Measurements from ENCODE around the gene LCA5.
"Not testable (repeated sequence)": the region's sequence is repeated elsewhere in the genome, so short reads cannot be mapped to it uniquely, and the experiment has no call there.

LCA5 gene

DNA sequence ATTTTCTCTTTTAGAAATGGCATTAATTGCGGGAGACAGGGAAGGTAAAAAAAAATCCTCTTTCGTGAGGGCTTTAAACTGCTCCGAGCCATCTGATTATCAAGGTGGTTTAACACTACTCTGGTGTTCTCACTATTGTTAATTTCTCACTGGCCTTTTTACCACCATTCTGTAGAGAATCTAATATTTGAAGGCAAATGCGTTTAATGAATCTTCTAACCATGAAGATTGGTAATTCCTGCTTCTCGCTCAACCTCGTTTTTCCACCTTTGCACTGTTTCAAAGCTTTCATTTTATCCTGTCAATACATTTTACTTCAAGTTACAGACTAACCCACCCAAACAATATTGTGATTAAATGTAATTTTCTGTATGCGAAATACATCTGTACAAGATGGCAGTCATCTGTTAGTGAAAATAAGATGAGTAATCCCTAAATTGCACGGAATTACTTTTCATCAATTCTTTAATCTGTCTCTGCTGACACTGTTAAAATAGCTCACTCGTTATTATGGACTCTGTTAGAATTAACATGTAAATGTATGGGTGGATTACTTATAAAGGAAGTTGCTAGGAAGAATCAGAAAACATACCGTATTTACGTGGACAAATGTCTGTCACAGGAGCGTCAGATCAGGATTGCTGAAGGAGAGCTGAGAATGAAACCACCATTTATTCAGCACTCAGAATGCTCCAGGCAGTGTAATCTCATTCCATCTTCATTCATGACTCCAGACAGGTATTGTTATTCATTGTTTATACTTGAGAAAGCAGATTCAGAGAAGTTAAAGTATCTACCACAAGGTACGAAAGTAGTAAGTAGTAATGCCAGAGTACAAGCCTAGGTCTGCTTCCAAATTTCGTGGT is 1.1 kb upstream of the LCA5 start:
- peak overlapping the region; percentile 69 for H3K4me3 ChIP-seq (ENCODE audit: low read depth, low read length)
- TF ChIP-seq, protein P1, sequence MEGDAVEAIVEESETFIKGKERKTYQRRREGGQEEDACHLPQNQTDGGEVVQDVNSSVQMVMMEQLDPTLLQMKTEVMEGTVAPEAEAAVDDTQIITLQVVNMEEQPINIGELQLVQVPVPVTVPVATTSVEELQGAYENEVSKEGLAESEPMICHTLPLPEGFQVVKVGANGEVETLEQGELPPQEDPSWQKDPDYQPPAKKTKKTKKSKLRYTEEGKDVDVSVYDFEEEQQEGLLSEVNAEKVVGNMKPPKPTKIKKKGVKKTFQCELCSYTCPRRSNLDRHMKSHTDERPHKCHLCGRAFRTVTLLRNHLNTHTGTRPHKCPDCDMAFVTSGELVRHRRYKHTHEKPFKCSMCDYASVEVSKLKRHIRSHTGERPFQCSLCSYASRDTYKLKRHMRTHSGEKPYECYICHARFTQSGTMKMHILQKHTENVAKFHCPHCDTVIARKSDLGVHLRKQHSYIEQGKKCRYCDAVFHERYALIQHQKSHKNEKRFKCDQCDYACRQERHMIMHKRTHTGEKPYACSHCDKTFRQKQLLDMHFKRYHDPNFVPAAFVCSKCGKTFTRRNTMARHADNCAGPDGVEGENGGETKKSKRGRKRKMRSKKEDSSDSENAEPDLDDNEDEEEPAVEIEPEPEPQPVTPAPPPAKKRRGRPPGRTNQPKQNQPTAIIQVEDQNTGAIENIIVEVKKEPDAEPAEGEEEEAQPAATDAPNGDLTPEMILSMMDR (conservative IDR thresholded peaks at IDR 0.05; ENCODE audit: low read depth, low read length): no peak
- DNase-seq (ENCODE audit: low read depth): peak; percentile 54

GRCh38 chr6:79536585-79536953 is 661 bp downstream of the LCA5 start:
- DNase-seq (ENCODE audit: low read depth): peak; percentile 58
- peak overlapping the region; percentile 69 for H3K4me3 ChIP-seq (ENCODE audit: low read depth, low read length)
- TF ChIP-seq, protein P1 (conservative IDR thresholded peaks at IDR 0.05; ENCODE audit: low read depth, low read length): no peak

GRCh38 chr6:79529567-79529966 is 7.7 kb downstream of the LCA5 start:
- not testable (repeated sequence) for H3K4me3 ChIP-seq (ENCODE audit: low read depth, low read length); DNase-seq (ENCODE audit: low read depth)

GRCh38 chr6:79526897-79527296 is 10.3 kb downstream of the LCA5 start:
- no peak for DNase-seq (ENCODE audit: low read depth)
- TF ChIP-seq, protein P1 (conservative IDR thresholded peaks at IDR 0.05; ENCODE audit: low read depth, low read length): no peak
- no peak overlapping the region for H3K4me3 ChIP-seq (ENCODE audit: low read depth, low read length)

GRCh38 chr6:79525272-79526100 is 11.7 kb downstream of the LCA5 start:
- DNase-seq (ENCODE audit: low read depth): peak; percentile 51
- TF ChIP-seq, protein P1 (conservative IDR thresholded peaks at IDR 0.05; ENCODE audit: low read depth, low read length): no peak
- H3K4me3 ChIP-seq (ENCODE audit: low read depth, low read length): no peak overlapping the region

DNA sequence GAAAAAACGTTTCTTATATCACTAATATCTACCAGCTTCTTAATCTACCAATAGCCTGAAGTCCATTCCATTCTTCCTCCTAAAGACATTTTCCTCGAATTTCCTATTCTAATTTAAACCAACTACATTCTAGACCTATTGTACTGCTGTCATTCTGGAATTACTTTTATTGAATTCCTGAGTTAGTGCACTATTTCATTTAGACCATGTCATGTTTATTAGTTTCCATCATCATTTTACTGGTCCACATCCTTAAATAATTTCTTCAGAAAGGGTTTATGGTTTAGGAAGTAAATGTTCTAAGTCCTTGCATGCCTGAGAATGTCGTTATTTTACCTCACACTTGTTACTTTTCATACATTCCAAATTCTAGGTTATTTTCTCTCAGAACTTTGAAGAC is 13.2 kb downstream of the LCA5 start:
- TF ChIP-seq, protein P1 (conservative IDR thresholded peaks at IDR 0.05; ENCODE audit: low read depth, low read length): no peak
- DNase-seq (ENCODE audit: low read depth): no peak
- no peak overlapping the region for H3K4me3 ChIP-seq (ENCODE audit: low read depth, low read length)

- DNase-seq (ENCODE audit: low read depth): no peak
- TF ChIP-seq, protein P1 (conservative IDR thresholded peaks at IDR 0.05; ENCODE audit: low read depth, low read length): no peak
- no peak overlapping the region for H3K4me3 ChIP-seq (ENCODE audit: low read depth, low read length)
Measured at GRCh38 chr6:79522609-79523008, 14.6 kb downstream of the LCA5 start.

All from choroid plexus epithelial cell (primary cell).